ENCODE data around the gene TBXAS1.

GRCh38 chr7:140069298-140069949, 240.4 kb downstream of the TBXAS1 start:
- TF ChIP-seq POLR2AphosphoS5 (IDR thresholded peaks at IDR 0.05) (no peak), CTCF (IDR thresholded peaks at IDR 0.05; ENCODE audit: poor library complexity, severe bottlenecking) (no peak), EZH2 (IDR thresholded peaks at IDR 0.05; ENCODE audit: borderline replicate concordance, insufficient read depth, low read length, poor library complexity, severe bottlenecking) (no peak), TAF1 (IDR thresholded peaks at IDR 0.05; ENCODE audit: low read depth) (no peak), MXI1 (conservative IDR thresholded peaks at IDR 0.05; ENCODE audit: poor library complexity, severe bottlenecking) (no peak), SMC3 (conservative IDR thresholded peaks at IDR 0.05; ENCODE audit: poor library complexity) (no peak), REST (IDR thresholded peaks at IDR 0.05; ENCODE audit: borderline replicate concordance) (no peak), RAD21 (conservative IDR thresholded peaks at IDR 0.05) (no peak), EP300 (conservative IDR thresholded peaks at IDR 0.05; ENCODE audit: poor library complexity, severe bottlenecking) (no peak)

All from neural cell (in vitro differentiated cells).